Upper lobe of left lung (tissue), 6 donors: ENCODE data around the gene FAT1. TPM values are rescaled to one million over a fixed set of nuclear protein-coding genes. Genes with fewer than 3 reads are reported as not detected.

ENCODE experiments used
- ATAC-seq, 2 donors: fragments of 200-7000 bp; cut with Tn5 transposase; one replicate each; pipeline ENCODE4 v1.9.1; 2022; ENCODE audit warnings: mild to moderate bottlenecking in 2 of 2, moderate library complexity in 2 of 2; ENCODE audit not compliant: low FRiP score in 2 of 2
- DNase-seq, 2 donors: peaks; one replicate each; pipeline ENCODE4 v3.0.0-alpha.2; 2019 to 2020
- H3K27ac ChIP-seq, 4 donors: fragments of 200-600 bp; sonication (generic); one replicate each; pipeline ENCODE4 v1.5.1; 2016 to 2019
- H3K27me3 ChIP-seq, 4 donors: fragments of 200-600 bp; sonication (generic); one replicate each; pipeline ENCODE4 v1.5.1; 2017 to 2019
- H3K36me3 ChIP-seq, 4 donors: fragments of 200-600 bp; sonication (generic); one replicate each; pipeline ENCODE4 v1.5.1; 2016 to 2019
- H3K4me1 ChIP-seq, 4 donors: fragments of 200-600 bp; sonication (generic); one replicate each; pipeline ENCODE4 v1.5.1; 2018 to 2019
- H3K4me3 ChIP-seq, 4 donors: fragments of 200-600 bp; sonication (generic); one replicate each; pipeline ENCODE4 v1.5.1; 2017 to 2019; ENCODE audit warnings: mild to moderate bottlenecking in 2 of 4, moderate library complexity in 1 of 4
- H3K9me3 ChIP-seq, 4 donors: fragments of 200-600 bp; sonication (generic); one replicate each; pipeline ENCODE4 v1.5.1; 2018 to 2019
- EP300 ChIP-seq, 4 donors: sonication (generic); formaldehyde crosslinking; IDR thresholded peaks; one replicate each; pipeline ENCODE4 v1.5.1; 2017; ENCODE audit warnings: antibody characterized with exemption in 4 of 4, control low read depth in 2 of 4
- POLR2A ChIP-seq, 4 donors: fragments of 450-650 bp; IDR thresholded peaks; one replicate each; pipeline ENCODE4 v1.5.1; 2016 to 2017; ENCODE audit warnings: antibody characterized with exemption in 4 of 4, mild to moderate bottlenecking in 2 of 4
- POLR2AphosphoS5 ChIP-seq, 2 donors: sonication (generic); formaldehyde crosslinking; IDR thresholded peaks; one replicate each; pipeline ENCODE4 v1.5.1; 2017; ENCODE audit warnings: antibody characterized with exemption in 2 of 2
- WGBS, 2 donors: methylation state at CpG; one replicate each; pipeline ENCODE4 v1.1.5; 2017 to 2018; 5-methylcytosine and 5-hydroxymethylcytosine counted together
- total RNA-seq, 6 donors: library from RNA; depleted of rRNA in 4 of 6; stranded (reverse); fragments of >200 nt in 4 of 6; gene quantifications; one replicate each; pipeline versions ENCODE4 v1.1.0 to v1.2.1, GENCODE V29; 2016 to 2021
- TF ChIP-seq, protein P1 (sequence below), 6 experiments: fragments of 450-650 bp in 4 of 6; fragments of 200-600 bp in 2 of 6; sonication (generic) in 2 of 6; IDR thresholded peaks; one replicate each; pipeline ENCODE4 v1.5.1; 2016 to 2019; ENCODE audit warnings: antibody characterized with exemption in 6 of 6
- donor health status: DM: no; HTN: no; CAD: no; lungs with moderate emphysema.
- donor health status: DM: no; HTN: yes; CAD: no; lungs with severe emphysema.

FAT1 gene
- total RNA-seq, 6 donors from 2014 or later: 42.8 to 92.2 (median 77.4) TPM

DNA sequence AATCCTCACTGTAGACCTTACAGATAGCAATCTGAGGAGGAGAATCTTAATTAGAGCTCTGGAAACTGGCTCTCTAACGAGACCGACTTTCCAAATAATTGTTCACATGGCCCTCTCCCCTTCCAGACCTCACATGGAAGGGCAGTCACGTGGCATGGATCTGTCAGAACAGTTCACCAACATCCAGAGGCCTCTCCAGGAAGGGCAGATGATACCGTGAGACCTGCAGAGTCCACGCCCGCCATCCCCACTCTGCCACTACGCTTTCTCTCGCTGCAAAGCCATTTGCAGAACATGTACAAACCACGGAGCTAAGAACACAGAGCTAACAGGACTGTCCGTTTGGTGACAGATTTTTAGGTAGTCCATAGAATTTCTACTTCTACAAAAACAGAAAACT is 20.7 kb downstream of the FAT1 start:
- 87 to 88% methylated on average over 10 of the region's 10 CpGs for WGBS, 2 donors
- Histone ChIP-seq H3K27ac (no peak overlapping the region), H3K27me3 (no peaks in the 10 kb centered on the region), H3K9me3 (no peaks in the 10 kb centered on the region), H3K4me3 (no peak overlapping the region), H3K36me3 (peaks cover 0 to 20% (median 11%) of the 10 kb centered on the region in 4 donors), H3K4me1 (peaks cover 0 to 13% (median 6%) of the 10 kb centered on the region in 4 donors)
- DNase-seq (no peak), ATAC-seq (no peak)
- no peak for TF ChIP-seq POLR2AphosphoS5 (IDR thresholded peaks at IDR 0.05)
- TF ChIP-seq POLR2A (IDR thresholded peaks at IDR 0.05): no peak
- no peak for TF ChIP-seq EP300 (IDR thresholded peaks at IDR 0.05)
- TF ChIP-seq, protein P1, sequence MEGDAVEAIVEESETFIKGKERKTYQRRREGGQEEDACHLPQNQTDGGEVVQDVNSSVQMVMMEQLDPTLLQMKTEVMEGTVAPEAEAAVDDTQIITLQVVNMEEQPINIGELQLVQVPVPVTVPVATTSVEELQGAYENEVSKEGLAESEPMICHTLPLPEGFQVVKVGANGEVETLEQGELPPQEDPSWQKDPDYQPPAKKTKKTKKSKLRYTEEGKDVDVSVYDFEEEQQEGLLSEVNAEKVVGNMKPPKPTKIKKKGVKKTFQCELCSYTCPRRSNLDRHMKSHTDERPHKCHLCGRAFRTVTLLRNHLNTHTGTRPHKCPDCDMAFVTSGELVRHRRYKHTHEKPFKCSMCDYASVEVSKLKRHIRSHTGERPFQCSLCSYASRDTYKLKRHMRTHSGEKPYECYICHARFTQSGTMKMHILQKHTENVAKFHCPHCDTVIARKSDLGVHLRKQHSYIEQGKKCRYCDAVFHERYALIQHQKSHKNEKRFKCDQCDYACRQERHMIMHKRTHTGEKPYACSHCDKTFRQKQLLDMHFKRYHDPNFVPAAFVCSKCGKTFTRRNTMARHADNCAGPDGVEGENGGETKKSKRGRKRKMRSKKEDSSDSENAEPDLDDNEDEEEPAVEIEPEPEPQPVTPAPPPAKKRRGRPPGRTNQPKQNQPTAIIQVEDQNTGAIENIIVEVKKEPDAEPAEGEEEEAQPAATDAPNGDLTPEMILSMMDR (IDR thresholded peaks at IDR 0.05): no peak

- no peak for DNase-seq
- no peak for TF ChIP-seq POLR2AphosphoS5 (IDR thresholded peaks at IDR 0.05)
- TF ChIP-seq POLR2A (IDR thresholded peaks at IDR 0.05): no peak
- TF ChIP-seq, protein P1 (IDR thresholded peaks at IDR 0.05): no peak
- no peak for TF ChIP-seq EP300 (IDR thresholded peaks at IDR 0.05)
- H3K27me3 ChIP-seq: no peaks in the 10 kb centered on the region
- H3K27ac ChIP-seq: no peak overlapping the region
- H3K4me3 ChIP-seq: no peak overlapping the region
- WGBS, 2 donors: 54 to 57% methylated on average over 4 of the region's 4 CpGs
- no peak for ATAC-seq
- peaks cover 0 to 14% (median 9%) of the 10 kb centered on the region in 4 donors for H3K36me3 ChIP-seq
- no peaks in the 10 kb centered on the region for H3K9me3 ChIP-seq
- H3K4me1 ChIP-seq: peaks cover 0 to 13% (median 6%) of the 10 kb centered on the region in 4 donors
These were observed 21.4 kb downstream of the FAT1 start for GRCh38 chr4:186702297-186702696.

GRCh38 chr4:186701788-186702187 is 21.9 kb downstream of the FAT1 start:
- 85 to 87% methylated on average over 12 of the region's 12 CpGs for WGBS, 2 donors
- peaks cover 0 to 13% (median 6%) of the 10 kb centered on the region in 4 donors for H3K4me1 ChIP-seq
- H3K9me3 ChIP-seq: no peaks in the 10 kb centered on the region
- no peaks in the 10 kb centered on the region for H3K27me3 ChIP-seq
- H3K27ac ChIP-seq: peak overlapping the region in 3 of 4 donors; percentile 36 to 61 (median 49)
- DNase-seq: peak in 1 of 2 donors; percentile 58
- peak in 1 of 2 donors; percentile 35 for ATAC-seq
- TF ChIP-seq POLR2AphosphoS5 (IDR thresholded peaks at IDR 0.05) (no peak), POLR2A (IDR thresholded peaks at IDR 0.05) (no peak), EP300 (IDR thresholded peaks at IDR 0.05) (no peak)
- TF ChIP-seq, protein P1 (IDR thresholded peaks at IDR 0.05): no peak
- no peak overlapping the region for H3K4me3 ChIP-seq
- peaks cover 0 to 12% (median 5%) of the 10 kb centered on the region in 4 donors for H3K36me3 ChIP-seq

DNA sequence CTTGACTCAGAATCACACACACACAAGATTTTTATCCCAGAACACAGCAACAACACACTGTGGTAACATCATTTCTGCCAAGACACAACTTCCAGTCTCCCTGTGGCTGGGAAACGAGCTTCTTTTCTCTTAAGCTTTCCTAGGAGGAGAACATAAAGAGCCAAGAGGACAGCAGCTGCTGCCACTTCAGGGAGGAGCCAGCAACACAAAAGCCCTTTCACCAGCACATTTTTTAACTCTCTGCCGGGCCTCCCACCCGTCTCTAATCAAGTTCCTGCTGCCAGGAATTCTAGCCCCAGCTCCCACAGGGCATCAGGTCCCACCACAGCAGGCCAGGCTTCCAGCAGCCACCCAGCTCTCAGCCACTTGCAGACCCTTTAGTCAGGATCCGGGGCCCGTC is 22.4 kb downstream of the FAT1 start:
- Histone ChIP-seq H3K9me3 (no peaks in the 10 kb centered on the region), H3K36me3 (peaks cover 0 to 7% (median 2%) of the 10 kb centered on the region in 4 donors), H3K4me1 (peaks cover 0 to 13% (median 6%) of the 10 kb centered on the region in 4 donors), H3K27me3 (no peaks in the 10 kb centered on the region), H3K27ac (peak overlapping the region in 3 of 4 donors; percentile 36 to 61 (median 49)), H3K4me3 (no peak overlapping the region)
- WGBS, 2 donors: 47 to 60% methylated on average over 5 of the region's 5 CpGs
- no peak for TF ChIP-seq EP300 (IDR thresholded peaks at IDR 0.05)
- no peak for DNase-seq
- peak in 1 of 2 donors; percentile 66 for ATAC-seq

GRCh38 chr4:186700746-186701145 is 22.9 kb downstream of the FAT1 start:
- Histone ChIP-seq H3K9me3 (no peaks in the 10 kb centered on the region), H3K27ac (peak overlapping the region in 2 of 4 donors; percentile 49 to 61), H3K27me3 (no peaks in the 10 kb centered on the region), H3K4me1 (peaks cover 0 to 13% (median 6%) of the 10 kb centered on the region in 4 donors), H3K36me3 (peaks cover 0 to 7% (median 0%) of the 10 kb centered on the region in 4 donors), H3K4me3 (no peak overlapping the region)
- ATAC-seq (peak; percentile 60 to 93), DNase-seq (peak in 1 of 2 donors; percentile 40)
- 69 to 79% methylated on average over 14 to 16 of the region's 16 CpGs for WGBS, 2 donors
- TF ChIP-seq POLR2AphosphoS5 (IDR thresholded peaks at IDR 0.05): peak; percentile 24 to 51
- TF ChIP-seq, protein P1 (IDR thresholded peaks at IDR 0.05): no peak
- TF ChIP-seq EP300 (IDR thresholded peaks at IDR 0.05): no peak
